GM12873 (cell line): ENCODE results near the gene FSTL4.

Source experiments
- CTCF ChIP-seq: IDR thresholded peaks from 2 replicates; pipeline ENCODE4 v1.5.1; 2012; ENCODE audit warnings: low read depth, mild to moderate bottlenecking, moderate library complexity, low read length, control low read depth; ENCODE audit not compliant: insufficient read depth; ENCODE audit errors: missing control alignments

The FSTL4 gene

GRCh38 chr5:133635051-133635450 is 22.7 kb upstream of the FSTL4 start:
- TF ChIP-seq CTCF = no peak

GRCh38 chr5:133627180-133627579 is 14.8 kb upstream of the FSTL4 start:
- TF ChIP-seq CTCF = no peak

- TF ChIP-seq CTCF = no peak
Measured at GRCh38 chr5:133624316-133624715, 12.0 kb upstream of the FSTL4 start.

- TF ChIP-seq CTCF = no peak
Measured at GRCh38 chr5:133618141-133618540, 5.8 kb upstream of the FSTL4 start.

- no peak for TF ChIP-seq CTCF
Measured at GRCh38 chr5:133613743-133614142, 1.4 kb upstream of the FSTL4 start.

GRCh38 chr5:133613184-133613583 is 843 bp upstream of the FSTL4 start:
- no peak for TF ChIP-seq CTCF

GRCh38 chr5:133611357-133612248 is 738 bp downstream of the FSTL4 start:
- TF ChIP-seq CTCF = no peak
